HepG2 (cell line): Measurements from ENCODE around the gene ADAMTSL3. TPM values are rescaled to one million over a fixed set of nuclear protein-coding genes. Genes with fewer than 3 reads are reported as not detected.

Source experiments
- ATAC-seq: fragments of 200-7000 bp; cut with Tn5 transposase; 3 replicates; pipeline ENCODE4 v1.9.1; 2020; ENCODE audit warnings: mild to moderate bottlenecking, moderate library complexity
- BruUV-seq: library from RNA; stranded (reverse); fragments of 400-500 nt; replicated peaks from 2 replicates; lab custom pipeline; 2021; lab: Mats Ljungman, UMichigan
- CTCF ChIA-PET: fragments of 300-600 bp; formaldehyde crosslinking; extraction: SDS; loops from one replicate; lab custom pipeline; 2021; ENCODE audit warnings: low total read pairs, inconsistent platforms, low intra/inter-chr PET ratio; lab: Yijun Ruan, JAX
- POLR2A ChIA-PET: fragments of 350-600 bp; sonication (Branson Sonifier 250); formaldehyde crosslinking; loops from one replicate; lab custom pipeline; 2020; ENCODE audit warnings: antibody characterized with exemption, inconsistent platforms; lab: Yijun Ruan, JAX
- DNase-seq: peaks from one replicate; pipeline ENCODE4 v3.0.0-alpha.2; 2015; ENCODE audit warnings: low spot score
- FAIRE-seq: peaks from 3 replicates; lab custom pipeline; 2011; peaks lifted over from hg19 to GRCh38; lab: Jason Lieb, UNC
- H2AFZ ChIP-seq: one replicate; pipeline ENCODE4 v1.6.1; 2011; ENCODE audit warnings: low read length, inconsistent platforms
- H3K27ac ChIP-seq: fragments of 300-600 bp; 3 replicates; pipeline ENCODE4 v1.8.0; 2011; ENCODE audit warnings: mixed run types, mild to moderate bottlenecking, mixed read lengths, low read length, inconsistent platforms; ENCODE audit not compliant: insufficient read depth; ENCODE audit errors: extremely low read length
- H3K27me3 ChIP-seq, 2 experiments: fragments of 200-600 bp in 1 of 2; 2 replicates in 1 of 2; 3 replicates in 1 of 2; pipeline versions ENCODE4 v1.6.0 to v1.8.0; 2011; ENCODE audit warnings: low read length in 2 of 2, mild to moderate bottlenecking in 2 of 2, moderate library complexity in 2 of 2, inconsistent platforms in 1 of 2; ENCODE audit not compliant: insufficient read depth in 2 of 2, control insufficient read depth in 1 of 2
- H3K36me3 ChIP-seq, 2 experiments: fragments of 200-600 bp in 1 of 2; replicated peaks in 1 of 2; 2 replicates in 1 of 2; 3 replicates in 1 of 2; pipeline versions ENCODE4 v1.5.1 to v1.8.0; 2011; ENCODE audit warnings: low read length in 2 of 2, inconsistent platforms in 1 of 2; ENCODE audit not compliant: insufficient read depth in 2 of 2, control insufficient read depth in 1 of 2
- H3K4me1 ChIP-seq: 2 replicates; pipeline ENCODE4 v1.5.1; 2012; ENCODE audit warnings: low read length, inconsistent platforms; ENCODE audit not compliant: insufficient read depth
- H3K4me2 ChIP-seq: 2 replicates; pipeline ENCODE4 v1.6.0; 2011; ENCODE audit warnings: low read depth, low read length, inconsistent platforms
- H3K4me3 ChIP-seq, 3 experiments: fragments of 200-600 bp in 1 of 3; sonication (generic), shearing (Covaris generic) in 1 of 3; replicated peaks in 1 of 3; 2 replicates each; pipeline ENCODE4 v1.5.1; 2011 to 2016; ENCODE audit warnings: low read length in 3 of 3, inconsistent platforms in 2 of 3, low read depth in 2 of 3, mild to moderate bottlenecking in 2 of 3, control low read depth in 1 of 3, mixed read lengths in 1 of 3; ENCODE audit not compliant: insufficient read depth in 1 of 3
- H3K79me2 ChIP-seq: one replicate; pipeline ENCODE4 v1.6.1; 2011; ENCODE audit warnings: low read length, inconsistent platforms; ENCODE audit not compliant: insufficient read depth
- H3K9ac ChIP-seq: 2 replicates; pipeline ENCODE4 v1.6.0; 2011; ENCODE audit warnings: mild to moderate bottlenecking, low read depth, low read length, inconsistent platforms; ENCODE audit not compliant: insufficient read depth
- H3K9me3 ChIP-seq: 2 replicates; pipeline ENCODE4 v1.5.1; 2012; ENCODE audit warnings: mild to moderate bottlenecking, low read length
- H4K20me1 ChIP-seq: 2 replicates; pipeline ENCODE4 v1.6.0; 2011; ENCODE audit warnings: inconsistent platforms, mild to moderate bottlenecking, low read length, moderate library complexity; ENCODE audit not compliant: insufficient read depth
- ATRX ChIP-seq: sonication (generic); formaldehyde crosslinking; IDR thresholded peaks from 2 replicates; pipeline ENCODE4 v1.4.0; 2020; ENCODE audit warnings: missing genetic modification reagents, borderline replicate concordance
- FOSL2 ChIP-seq: sonication (generic); formaldehyde crosslinking; IDR thresholded peaks from 2 replicates; pipeline ENCODE4 v1.4.0; 2020; ENCODE audit warnings: missing genetic modification reagents
- KLF12 ChIP-seq: sonication (generic); formaldehyde crosslinking; IDR thresholded peaks from 2 replicates; pipeline ENCODE4 v1.4.0; 2020; ENCODE audit warnings: missing genetic modification reagents, borderline replicate concordance
- NAIF1 ChIP-seq: sonication (generic); formaldehyde crosslinking; IDR thresholded peaks from 2 replicates; pipeline ENCODE4 v1.5.0; 2020; ENCODE audit warnings: mild to moderate bottlenecking, missing genetic modification reagents, borderline replicate concordance
- PAXIP1 ChIP-seq: sonication (generic); formaldehyde crosslinking; conservative IDR thresholded peaks from 2 replicates; pipeline ENCODE4 v1.4.0; 2020; ENCODE audit warnings: mild to moderate bottlenecking, missing genetic modification reagents, moderate library complexity
- SRF ChIP-seq: IDR thresholded peaks from 2 replicates; pipeline ENCODE4 v1.6.1; 2011; ENCODE audit warnings: mild to moderate bottlenecking, low read depth, low read length, moderate library complexity
- XRCC5 ChIP-seq: fragments of 200-400 bp; formaldehyde crosslinking; optimal IDR thresholded peaks from 2 replicates; pipeline ENCODE3; 2017; ENCODE audit warnings: mild to moderate bottlenecking, low read length
- YY1 ChIP-seq: IDR thresholded peaks from 2 replicates; pipeline ENCODE4 v1.6.1; 2011; ENCODE audit warnings: low read length, low read depth, moderate library complexity, mild to moderate bottlenecking; ENCODE audit not compliant: insufficient read depth, insufficient replicate concordance
- ZNF383 ChIP-seq: sonication (generic); formaldehyde crosslinking; IDR thresholded peaks from 2 replicates; pipeline ENCODE4 v1.4.0; 2020; ENCODE audit warnings: missing genetic modification reagents, mild to moderate bottlenecking, borderline replicate concordance
- ZNF772 ChIP-seq: sonication (generic); formaldehyde crosslinking; IDR thresholded peaks from 2 replicates; pipeline ENCODE4 v1.5.0; 2020; ENCODE audit warnings: mild to moderate bottlenecking, missing genetic modification reagents
- WGBS: methylation state at CpG from one replicate; pipeline ENCODE4 v1.1.6; 2017; ENCODE audit warnings: low lambda C conversion rate; 5-methylcytosine and 5-hydroxymethylcytosine counted together
- in situ Hi-C: cut with HindIII; loops from 2 replicates; pipeline ENCODE4 v1.10.0; 2017; ENCODE audit warnings: low pct_unique_long_range_greater_than_20kb; ENCODE audit not compliant: extremely low pct_ligation_motif_present
- intact Hi-C: fragments of 100-400 bp; cut with micrococcal nuclease; formaldehyde crosslinking; loops from one replicate; pipeline ENCODE4 v1.10.0; 2022; ENCODE audit not compliant: unreplicated experiment
- polyA plus RNA-seq, 8 experiments: library from polyadenylated mRNA; depleted of rRNA in 3 of 8; stranded (reverse) in 7 of 8; unstranded in 1 of 8; fragments of >200 nt; fragmentation: Illumina TruSeq in 4 of 8; extraction: Trizol in 4 of 8; gene quantifications; 2 replicates each; pipeline versions ENCODE4 v1.2.1 to v1.2.3, GENCODE V29; 2011 to 2016; ENCODE audit warnings: low read depth in 4 of 8, missing spikeins in 1 of 8, mixed read lengths in 1 of 8; ENCODE audit not compliant: insufficient read depth in 1 of 8
- total RNA-seq, 5 experiments: library from RNA; depleted of rRNA; stranded (reverse); fragments of >200 nt; fragmentation: Illumina TruSeq; extraction: Trizol; gene quantifications; 2 replicates each; pipeline ENCODE4 v1.2.3, GENCODE V29; 2016; ENCODE audit warnings: low read depth in 1 of 5
- TF ChIP-seq, protein P1 (sequence below): sonication (generic); formaldehyde crosslinking; IDR thresholded peaks from 2 replicates; pipeline ENCODE4 v1.4.0; 2020; ENCODE audit warnings: missing genetic modification reagents
- TF ChIP-seq, protein P2 (sequence below): sonication (generic); formaldehyde crosslinking; IDR thresholded peaks from 2 replicates; pipeline ENCODE4 v1.5.0; 2020; ENCODE audit warnings: missing genetic modification reagents
- TF ChIP-seq, protein P3 (sequence below): sonication (generic); formaldehyde crosslinking; IDR thresholded peaks from 2 replicates; pipeline ENCODE4 v1.4.0; 2020; ENCODE audit warnings: mild to moderate bottlenecking, missing genetic modification reagents

Gene ADAMTSL3
- total and polyA plus RNA-seq, 2 of the 13 experiments (the other 11 are each of a cell fraction or from before 2014, with no cell fraction given) = 0.04 to 0.09 TPM

GRCh38 chr15:83612226-83612625, 41.7 kb upstream of the ADAMTSL3 start:
- no peak for FAIRE-seq
- POLR2A ChIA-PET = no interaction called here
- intact Hi-C loops (no loop called here), in situ Hi-C loops (no loop called here)
- Histone ChIP-seq H3K36me3 (no peaks in the 10 kb centered on the region), H3K79me2 (no peaks in the 10 kb centered on the region), H3K27me3 (no peaks in the 10 kb centered on the region; a peak in 1 of 5 replicates), H3K27ac (no peak overlapping the region), H3K9me3 (no peaks in the 10 kb centered on the region), H3K4me2 (no peak overlapping the region), H3K4me1 (no peaks in the 10 kb centered on the region), H3K4me3 (no peak overlapping the region), H2AFZ (no peak overlapping the region), H3K9ac (no peak overlapping the region), H4K20me1 (no peaks in the 10 kb centered on the region)
- TF ChIP-seq SRF = no peak
- TF ChIP-seq, protein P1, sequence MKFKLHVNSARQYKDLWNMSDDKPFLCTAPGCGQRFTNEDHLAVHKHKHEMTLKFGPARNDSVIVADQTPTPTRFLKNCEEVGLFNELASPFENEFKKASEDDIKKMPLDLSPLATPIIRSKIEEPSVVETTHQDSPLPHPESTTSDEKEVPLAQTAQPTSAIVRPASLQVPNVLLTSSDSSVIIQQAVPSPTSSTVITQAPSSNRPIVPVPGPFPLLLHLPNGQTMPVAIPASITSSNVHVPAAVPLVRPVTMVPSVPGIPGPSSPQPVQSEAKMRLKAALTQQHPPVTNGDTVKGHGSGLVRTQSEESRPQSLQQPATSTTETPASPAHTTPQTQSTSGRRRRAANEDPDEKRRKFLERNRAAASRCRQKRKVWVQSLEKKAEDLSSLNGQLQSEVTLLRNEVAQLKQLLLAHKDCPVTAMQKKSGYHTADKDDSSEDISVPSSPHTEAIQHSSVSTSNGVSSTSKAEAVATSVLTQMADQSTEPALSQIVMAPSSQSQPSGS (CRISPR knock-in tag) = no peak
- TF ChIP-seq ZNF772 (CRISPR knock-in tag) = no peak
- no peak for TF ChIP-seq FOSL2
- no peak for TF ChIP-seq ATRX (CRISPR knock-in tag)
- TF ChIP-seq, protein P2, sequence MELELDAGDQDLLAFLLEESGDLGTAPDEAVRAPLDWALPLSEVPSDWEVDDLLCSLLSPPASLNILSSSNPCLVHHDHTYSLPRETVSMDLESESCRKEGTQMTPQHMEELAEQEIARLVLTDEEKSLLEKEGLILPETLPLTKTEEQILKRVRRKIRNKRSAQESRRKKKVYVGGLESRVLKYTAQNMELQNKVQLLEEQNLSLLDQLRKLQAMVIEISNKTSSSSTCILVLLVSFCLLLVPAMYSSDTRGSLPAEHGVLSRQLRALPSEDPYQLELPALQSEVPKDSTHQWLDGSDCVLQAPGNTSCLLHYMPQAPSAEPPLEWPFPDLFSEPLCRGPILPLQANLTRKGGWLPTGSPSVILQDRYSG (CRISPR knock-in tag) = no peak
- TF ChIP-seq NAIF1 (CRISPR knock-in tag) = no peak
- TF ChIP-seq, protein P3, sequence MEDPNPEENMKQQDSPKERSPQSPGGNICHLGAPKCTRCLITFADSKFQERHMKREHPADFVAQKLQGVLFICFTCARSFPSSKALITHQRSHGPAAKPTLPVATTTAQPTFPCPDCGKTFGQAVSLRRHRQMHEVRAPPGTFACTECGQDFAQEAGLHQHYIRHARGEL (CRISPR knock-in tag) = no peak
- TF ChIP-seq YY1 = no peak
- no peak for TF ChIP-seq ZNF383 (CRISPR knock-in tag)
- no peak for TF ChIP-seq XRCC5
- TF ChIP-seq PAXIP1 = no peak
- TF ChIP-seq KLF12 (CRISPR knock-in tag) = no peak
- DNase-seq = no peak
- WGBS = 26% methylated on average over 3 of the region's 5 CpGs
- CTCF ChIA-PET = no interaction called here
- ATAC-seq = no peak
- no TSS peak for BruUV-seq
